Body of pancreas (tissue), 4 donors: ENCODE data around the gene MED27.

ENCODE experiments used
- CTCF ChIP-seq, 7 experiments: fragments of 450-650 bp in 4 of 7; fragments of 200-600 bp in 3 of 7; sonication (generic) in 3 of 7; IDR thresholded peaks; one replicate each; pipeline ENCODE4 v1.5.1; 2016 to 2019; ENCODE audit warnings: antibody characterized with exemption in 7 of 7
- POLR2A ChIP-seq, 3 donors: fragments of 450-650 bp; IDR thresholded peaks; one replicate each; pipeline ENCODE4 v1.6.1; 2016; ENCODE audit warnings: antibody characterized with exemption in 3 of 3, mild to moderate bottlenecking in 2 of 3

- TF ChIP-seq CTCF (IDR thresholded peaks at IDR 0.05) (no peak), POLR2A (IDR thresholded peaks at IDR 0.05) (no peak)
Measured at GRCh38 chr9:131997779-131998178, 81.9 kb downstream of the MED27 start.
